HG03064 (cell line): ENCODE data around the gene ATCAY.
"Not testable (repeated sequence)": the region's sequence is repeated elsewhere in the genome, so short reads cannot be mapped to it uniquely, and the experiment has no call there.

Experiments
- ATAC-seq: cut with Tn5 transposase; IDR thresholded peaks from one replicate; pipeline ENCODE4 v1.9.1; 2021; ENCODE audit warnings: low read depth; ENCODE audit not compliant: unreplicated experiment

The ATCAY gene

GRCh38 chr19:3944018-3944721 lies 63.7 kb downstream of the ATCAY start:
- ATAC-seq = no peak

GRCh38 chr19:3945838-3946237 lies 65.4 kb downstream of the ATCAY start:
- no peak for ATAC-seq

- ATAC-seq = not testable (repeated sequence)
Measured at GRCh38 chr19:3947316-3947933, 66.9 kb downstream of the ATCAY start.

GRCh38 chr19:3949294-3949693 lies 68.8 kb downstream of the ATCAY start:
- ATAC-seq = no peak

- ATAC-seq = no peak
Measured at GRCh38 chr19:3949997-3950859, 69.7 kb downstream of the ATCAY start.

- ATAC-seq = no peak
Measured at GRCh38 chr19:3950871-3951861, 70.7 kb downstream of the ATCAY start.

- not testable (repeated sequence) for ATAC-seq
Measured at GRCh38 chr19:3952755-3953276, 72.3 kb downstream of the ATCAY start.

GRCh38 chr19:3954107-3954506 lies 73.6 kb downstream of the ATCAY start:
- no peak for ATAC-seq

GRCh38 chr19:3955276-3955675 lies 74.8 kb downstream of the ATCAY start:
- ATAC-seq = not testable (repeated sequence)

GRCh38 chr19:3955688-3956087 lies 75.2 kb downstream of the ATCAY start:
- ATAC-seq = no peak

- no peak for ATAC-seq
Measured at GRCh38 chr19:3958836-3959765, 78.6 kb downstream of the ATCAY start.

- no peak for ATAC-seq
Measured at GRCh38 chr19:3959766-3960131, 79.3 kb downstream of the ATCAY start.

GRCh38 chr19:3961007-3961406 lies 80.5 kb downstream of the ATCAY start:
- no peak for ATAC-seq

- ATAC-seq = no peak
Measured at GRCh38 chr19:3963458-3964255, 83.2 kb downstream of the ATCAY start.

GRCh38 chr19:3964256-3965194 lies 84.0 kb downstream of the ATCAY start:
- no peak for ATAC-seq

GRCh38 chr19:3966051-3967017 lies 85.8 kb downstream of the ATCAY start:
- ATAC-seq = no peak
